ENCODE measurements around the gene ZNF664.

Gene ZNF664

GRCh38 chr12:123972457-123973401 lies at the start of gene ZNF664, which contains the start of gene CCDC92:
ZNF664 (plus strand) TSS chr12:123973215; CDS start chr12:124012145, 38,930 bp downstream.
CCDC92 (minus strand) TSS chr12:123972831; CDS start chr12:123944305, 28,526 bp downstream.
- Histone ChIP-seq H3K27ac (ENCODE audit: low read depth, low read length) (no peak within 1 kb of the TSS), H3K36me3 (ENCODE audit: control insufficient read depth, low read length) (peaks cover 38% of the 10 kb centered on the region), H3K27me3 (ENCODE audit: control insufficient read depth, low read length) (peaks cover 4% of the 10 kb centered on the region; the same call in 1 of the 2 replicates)

GRCh38 chr12:123923927-123924326 lies 49.1 kb upstream of the ZNF664 start:
- Histone ChIP-seq H3K9me3 (ENCODE audit: control insufficient read depth, insufficient read depth, low read length) (no peaks in the 10 kb centered on the region), H3K4me1 (ENCODE audit: control insufficient read depth, low read length) (no peaks in the 10 kb centered on the region), H3F3A (ENCODE audit: control insufficient read depth, insufficient read depth) (no peaks in the 10 kb centered on the region), H3K4me2 (ENCODE audit: low read length) (no peak overlapping the region), H3K27me3 (ENCODE audit: control insufficient read depth, low read length) (peaks cover 11% of the 10 kb centered on the region; the same call in 1 of the 2 replicates), H3K9me2 (replicated peaks; ENCODE audit: control insufficient read depth, low read length) (no peaks in the 10 kb centered on the region), H3K79me2 (ENCODE audit: control insufficient read depth, low read length) (no peaks in the 10 kb centered on the region), H3K27ac (ENCODE audit: low read depth, low read length) (no peak overlapping the region), H3K4me3 (ENCODE audit: low read length) (no peak overlapping the region), H3K36me3 (ENCODE audit: control insufficient read depth, low read length) (no peaks in the 10 kb centered on the region), H4K20me1 (ENCODE audit: control insufficient read depth, insufficient read depth, low read depth, low read length) (no peaks in the 10 kb centered on the region)
- TF ChIP-seq EZH2phosphoT487 (IDR thresholded peaks at IDR 0.05; ENCODE audit: borderline replicate concordance, low read length) (no peak), CTCF (IDR thresholded peaks at IDR 0.05; ENCODE audit: low read depth, low read length, poor library complexity, severe bottlenecking) (no peak)

More at GRCh38 chr12:123972457-123973401, at the start of gene ZNF664, which contains the start of gene CCDC92:
- Histone ChIP-seq H3K9me2 (replicated peaks; ENCODE audit: control insufficient read depth, low read length) (no peaks in the 10 kb centered on the region), H3K79me2 (ENCODE audit: control insufficient read depth, low read length) (peaks cover 31% of the 10 kb centered on the region), H3K4me1 (ENCODE audit: control insufficient read depth, low read length) (peaks cover 18% of the 10 kb centered on the region), H3F3A (ENCODE audit: control insufficient read depth, insufficient read depth) (peaks cover 10% of the 10 kb centered on the region), H3K4me3 (ENCODE audit: low read length) (peak within 1 kb of the TSS; percentile 93), H3K4me2 (ENCODE audit: low read length) (peak within 1 kb of the TSS; percentile 98), H3K9me3 (ENCODE audit: control insufficient read depth, insufficient read depth, low read length) (no peaks in the 10 kb centered on the region), H4K20me1 (ENCODE audit: control insufficient read depth, insufficient read depth, low read depth, low read length) (no peaks in the 10 kb centered on the region; the same call in 1 of the 2 replicates)
- TF ChIP-seq EZH2phosphoT487 (IDR thresholded peaks at IDR 0.05; ENCODE audit: borderline replicate concordance, low read length) (no peak), CTCF (IDR thresholded peaks at IDR 0.05; ENCODE audit: low read depth, low read length, poor library complexity, severe bottlenecking) (no peak)

- TF ChIP-seq EZH2phosphoT487 (IDR thresholded peaks at IDR 0.05; ENCODE audit: borderline replicate concordance, low read length) = no peak
- no peak for TF ChIP-seq CTCF (IDR thresholded peaks at IDR 0.05; ENCODE audit: low read depth, low read length, poor library complexity, severe bottlenecking)
- Histone ChIP-seq H3K4me2 (ENCODE audit: low read length) (no peak overlapping the region), H3F3A (ENCODE audit: control insufficient read depth, insufficient read depth) (no peaks in the 10 kb centered on the region), H3K9me2 (replicated peaks; ENCODE audit: control insufficient read depth, low read length) (no peaks in the 10 kb centered on the region), H3K9me3 (ENCODE audit: control insufficient read depth, insufficient read depth, low read length) (no peaks in the 10 kb centered on the region), H3K36me3 (ENCODE audit: control insufficient read depth, low read length) (no peaks in the 10 kb centered on the region), H3K27ac (ENCODE audit: low read depth, low read length) (no peak overlapping the region), H3K27me3 (ENCODE audit: control insufficient read depth, low read length) (peaks cover 11% of the 10 kb centered on the region; the same call in 1 of the 2 replicates), H4K20me1 (ENCODE audit: control insufficient read depth, insufficient read depth, low read depth, low read length) (no peaks in the 10 kb centered on the region), H3K4me3 (ENCODE audit: low read length) (no peak overlapping the region), H3K4me1 (ENCODE audit: control insufficient read depth, low read length) (no peaks in the 10 kb centered on the region), H3K79me2 (ENCODE audit: control insufficient read depth, low read length) (no peaks in the 10 kb centered on the region)
Measured at GRCh38 chr12:123924539-123924938, 48.5 kb upstream of the ZNF664 start.

All from DOHH2 (cell line).